Urinary bladder (tissue), 4 donors: Measurements from ENCODE around the gene STIP1. TPM values are rescaled to one million over a fixed set of nuclear protein-coding genes. Genes with fewer than 3 reads are reported as not detected.

ENCODE experiments used
- DNase-seq: peaks from one replicate; pipeline ENCODE4 v3.0.0-alpha.2; 2015; ENCODE audit errors: extremely low spot score
- H3K27ac ChIP-seq: one replicate; pipeline ENCODE4 v1.5.1; 2013; ENCODE audit warnings: low read depth, mild to moderate bottlenecking, moderate library complexity
- H3K36me3 ChIP-seq: one replicate; pipeline ENCODE4 v1.6.1; 2013; ENCODE audit warnings: mild to moderate bottlenecking, moderate library complexity; ENCODE audit not compliant: insufficient read depth
- H3K4me1 ChIP-seq: one replicate; pipeline ENCODE4 v1.6.1; 2013; ENCODE audit warnings: mild to moderate bottlenecking, moderate library complexity; ENCODE audit not compliant: insufficient read depth
- H3K4me3 ChIP-seq: one replicate; pipeline ENCODE4 v1.5.1; 2013; ENCODE audit warnings: low read depth, low read length
- WGBS: extraction: QIAGEN DNeasy Blood & Tissue Kit; methylation state at CpG from one replicate; pipeline ENCODE4 v1.1.7; 2013; 5-methylcytosine and 5-hydroxymethylcytosine counted together
- polyA plus RNA-seq: library from polyadenylated mRNA; stranded (reverse); fragments of 200-250 nt; gene quantifications from one replicate; pipeline ENCODE4 v1.2.3, GENCODE V29; 2013
- total RNA-seq: library from RNA; depleted of rRNA; stranded (reverse); fragments of >200 nt; gene quantifications from one replicate; pipeline ENCODE4 v1.2.3, GENCODE V29; 2014
- donor health status: healthy with polysubstance abuse.
- donor health status: healthy.

Gene STIP1
- total and polyA plus RNA-seq, 2 donors, result 42.7 to 84.0 TPM

DNA sequence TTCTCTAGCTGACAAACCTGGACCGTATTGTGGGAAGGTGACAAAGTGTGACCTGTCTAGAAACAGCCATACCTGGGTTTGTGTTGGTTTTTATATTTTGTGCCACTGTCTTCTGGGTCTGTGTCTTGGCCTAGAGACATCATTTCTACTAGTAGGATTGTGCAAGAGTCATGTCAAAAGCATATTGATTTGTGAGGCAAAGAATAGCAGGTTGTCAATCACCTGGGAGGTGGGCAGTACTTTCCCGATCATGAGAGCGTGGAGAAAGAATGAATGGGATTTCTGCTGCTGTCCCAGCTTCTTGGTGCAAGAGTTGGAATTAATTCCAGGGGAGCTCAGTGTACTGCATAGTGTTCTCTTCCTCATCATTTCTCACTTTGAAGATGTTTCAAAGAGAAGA is 15.6 kb downstream of the STIP1 start:
- DNase-seq, result no peak
- Histone ChIP-seq H3K4me3 (no peak overlapping the region), H3K4me1 (no peaks in the 10 kb centered on the region), H3K27ac (no peak overlapping the region), H3K36me3 (peaks cover 2% of the 10 kb centered on the region)
- 68% methylated on average over 3 of the region's 3 CpGs for WGBS

- DNase-seq, result no peak
- Histone ChIP-seq H3K4me3 (no peak overlapping the region), H3K4me1 (no peaks in the 10 kb centered on the region), H3K36me3 (no peaks in the 10 kb centered on the region), H3K27ac (no peak overlapping the region)
- 96% methylated on average over 9 of the region's 9 CpGs for WGBS
Measured at GRCh38 chr11:64202992-64203391, 17.0 kb downstream of the STIP1 start.

GRCh38 chr11:64203421-64204079 is 17.6 kb downstream of the STIP1 start:
- no peak overlapping the region for H3K27ac ChIP-seq

DNA sequence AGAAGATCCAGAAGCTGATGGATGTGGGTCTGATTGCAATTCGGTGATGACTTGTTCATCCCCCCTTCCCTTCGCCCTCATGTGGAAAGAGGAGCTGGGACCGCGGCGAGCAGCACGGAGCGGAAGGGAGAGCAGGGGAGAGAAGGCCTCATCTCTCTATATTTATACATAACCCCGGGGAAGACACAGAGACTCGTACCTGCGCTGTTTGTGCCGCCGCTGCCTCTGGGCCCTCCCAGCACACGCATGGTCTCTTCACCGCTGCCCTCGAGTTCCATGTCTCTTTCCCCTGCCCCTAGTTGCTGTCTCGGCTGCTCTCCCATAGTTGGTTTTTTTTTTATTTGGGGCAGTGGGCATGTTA is 18.1 kb downstream of the STIP1 start:
- no peak overlapping the region for H3K27ac ChIP-seq
- WGBS, result 73% methylated on average over 16 of the region's 16 CpGs

More at GRCh38 chr11:64203421-64204079, 17.6 kb downstream of the STIP1 start:
- H3K36me3 ChIP-seq, result no peaks in the 10 kb centered on the region
- H3K4me3 ChIP-seq, result no peak overlapping the region
- DNase-seq, result no peak
- no peaks in the 10 kb centered on the region for H3K4me1 ChIP-seq
- 89% methylated on average over 27 of the region's 27 CpGs for WGBS

GRCh38 chr11:64204464-64204989 is 18.6 kb downstream of the STIP1 start:
- peak; percentile 73 for DNase-seq
- H3K36me3 ChIP-seq, result no peaks in the 10 kb centered on the region

More for the DNA sequence above, 18.1 kb downstream of the STIP1 start:
- Histone ChIP-seq H3K4me3 (no peak overlapping the region), H3K36me3 (no peaks in the 10 kb centered on the region), H3K4me1 (no peaks in the 10 kb centered on the region)
- DNase-seq, result no peak

DNA sequence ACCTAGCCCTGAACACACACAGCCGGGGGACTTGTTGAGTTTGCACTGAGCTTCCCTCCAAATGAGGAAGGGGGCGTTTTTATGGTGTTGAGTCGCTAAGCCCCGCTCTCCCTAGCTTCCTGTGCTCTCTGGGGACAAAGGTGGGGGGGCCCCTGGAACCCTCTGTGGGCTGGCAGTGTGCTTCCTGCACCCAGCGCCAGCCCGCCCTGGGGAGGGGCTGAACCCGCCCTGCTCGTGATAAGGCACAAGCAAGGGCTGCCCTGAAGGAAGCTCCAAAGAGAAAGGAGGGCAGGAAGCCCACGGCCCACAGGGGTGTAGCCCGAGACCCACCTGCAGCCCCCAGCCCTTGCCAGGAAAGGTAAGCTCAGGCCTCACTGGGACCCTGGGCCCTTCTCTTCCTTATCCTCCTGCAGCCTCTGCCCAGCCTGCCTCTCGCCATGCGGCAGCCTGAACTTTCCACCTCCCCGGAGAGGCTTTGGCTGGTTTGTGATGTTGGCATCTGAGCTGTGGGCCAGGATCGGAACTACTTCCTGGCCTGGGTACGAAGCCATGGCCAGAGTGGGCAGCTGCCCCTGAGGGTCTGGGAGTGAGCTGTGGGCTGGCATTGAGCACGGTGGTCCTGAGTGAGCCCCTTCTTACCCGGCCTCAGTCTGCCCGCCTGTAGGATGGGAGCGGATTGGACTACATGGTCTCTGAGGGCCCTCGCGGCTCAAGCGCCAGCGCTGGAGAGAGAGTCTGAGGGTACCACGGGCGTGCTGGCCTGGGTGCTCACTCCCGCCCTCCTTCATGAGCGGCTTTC is 20.7 kb downstream of the STIP1 start, which contains the start of gene FERMT3:
Gene FERMT3, plus strand, starts transcription at position 265 of the 799 bp plus-strand sequence. CDS start 644 bp downstream, outside the sequence.
- H3K36me3 ChIP-seq, result no peaks in the 10 kb centered on the region
- no peaks in the 10 kb centered on the region for H3K4me1 ChIP-seq
- H3K27ac ChIP-seq, result peak within 1 kb of the TSS; percentile 54
- H3K4me3 ChIP-seq, result peak within 1 kb of the TSS; percentile 21
- no peak for DNase-seq
- WGBS, result 77% methylated on average over 27 of the region's 27 CpGs

More at GRCh38 chr11:64204464-64204989, 18.6 kb downstream of the STIP1 start:
- 22% methylated on average over 7 of the region's 7 CpGs for WGBS
- Histone ChIP-seq H3K4me3 (no peak overlapping the region), H3K27ac (no peak overlapping the region), H3K4me1 (no peaks in the 10 kb centered on the region)

DNA sequence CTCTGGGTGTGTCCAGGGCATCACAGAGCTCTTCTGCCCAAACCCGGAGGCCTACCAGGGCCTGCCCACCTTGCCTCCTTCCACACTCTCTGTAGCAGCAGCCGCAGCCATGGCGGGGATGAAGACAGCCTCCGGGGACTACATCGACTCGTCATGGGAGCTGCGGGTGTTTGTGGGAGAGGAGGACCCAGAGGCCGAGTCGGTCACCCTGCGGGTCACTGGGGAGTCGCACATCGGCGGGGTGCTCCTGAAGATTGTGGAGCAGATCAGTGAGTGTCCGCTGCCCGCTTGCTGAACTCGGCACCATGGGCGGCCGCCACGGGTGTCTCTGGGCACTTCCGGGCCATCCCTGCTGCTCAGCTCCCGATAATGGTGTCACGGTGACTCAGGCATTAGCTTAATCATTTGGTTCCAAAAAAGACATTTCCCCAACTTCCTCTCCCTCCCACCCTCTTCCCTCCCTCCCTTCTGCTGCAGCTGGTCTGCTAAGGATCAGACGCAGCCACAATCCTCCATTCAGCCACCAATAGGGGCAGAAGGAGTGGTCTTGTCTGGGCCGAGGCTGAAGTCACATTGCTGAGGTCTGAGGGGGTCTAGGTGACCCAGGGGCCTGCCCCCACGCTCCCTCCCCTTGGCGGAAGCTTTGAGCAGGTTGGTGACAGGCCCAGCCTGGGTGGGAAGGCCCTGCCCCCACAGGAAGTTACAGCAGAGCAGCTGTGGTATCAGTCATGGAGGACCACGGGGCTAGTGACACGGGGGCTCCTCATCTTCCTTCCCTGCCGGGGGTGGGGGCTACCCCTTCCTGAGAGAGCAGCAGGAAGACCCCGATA is 21.5 kb downstream of the STIP1 start:
- Histone ChIP-seq H3K27ac (peak overlapping the region; percentile 54), H3K36me3 (no peaks in the 10 kb centered on the region), H3K4me3 (peak overlapping the region; percentile 21), H3K4me1 (no peaks in the 10 kb centered on the region)
- 49% methylated on average over 30 of the region's 30 CpGs for WGBS
- no peak for DNase-seq

GRCh38 chr11:64208086-64208795 is 22.3 kb downstream of the STIP1 start:
- no peak for DNase-seq
- 74% methylated on average over 23 of the region's 23 CpGs for WGBS
- H3K4me3 ChIP-seq, result no peak overlapping the region
- H3K27ac ChIP-seq, result peak overlapping the region; percentile 35
- no peaks in the 10 kb centered on the region for H3K36me3 ChIP-seq
- H3K4me1 ChIP-seq, result no peaks in the 10 kb centered on the region

DNA sequence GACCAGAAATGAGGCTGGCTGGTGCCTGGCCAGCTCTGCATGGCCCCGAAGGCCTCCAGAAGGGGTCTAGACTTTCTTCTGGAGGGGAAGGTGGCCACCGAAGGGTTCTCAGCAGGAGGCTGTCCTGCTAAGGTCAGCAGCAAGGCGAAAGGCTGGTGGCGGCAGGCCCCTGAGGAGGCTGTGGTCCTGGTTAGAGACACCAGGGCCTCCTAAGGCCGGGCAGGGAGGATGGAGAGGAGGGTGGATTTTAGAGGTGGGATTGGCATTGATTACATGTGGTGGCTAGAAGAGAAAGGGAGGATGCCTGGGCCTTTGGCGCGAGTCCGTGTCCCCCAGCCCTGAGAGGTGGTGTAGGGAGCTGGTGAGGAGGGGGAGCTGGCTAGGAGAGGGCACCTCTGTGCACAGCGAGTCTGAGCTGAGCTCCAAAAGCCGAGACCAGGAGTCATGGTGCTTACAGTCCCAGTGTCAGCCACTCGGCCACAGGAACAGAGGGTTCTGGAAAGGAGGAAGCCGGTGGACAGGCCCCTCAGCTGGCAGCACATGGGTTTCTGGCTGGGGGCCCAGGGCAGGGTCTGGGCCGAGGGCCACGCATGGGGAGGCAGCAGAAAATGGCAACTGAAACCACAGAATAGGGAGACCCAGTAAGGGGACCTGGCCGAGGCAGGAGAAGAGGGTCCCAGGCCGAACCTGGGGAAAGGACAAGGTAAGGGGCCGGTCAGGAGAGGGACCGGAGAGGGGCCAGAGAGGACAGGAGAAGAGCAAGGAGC is 23.0 kb downstream of the STIP1 start:
- DNase-seq, result no peak
- Histone ChIP-seq H3K4me3 (no peak overlapping the region), H3K4me1 (no peaks in the 10 kb centered on the region), H3K27ac (no peak overlapping the region), H3K36me3 (no peaks in the 10 kb centered on the region)
- 81% methylated on average over 18 of the region's 18 CpGs for WGBS

DNA sequence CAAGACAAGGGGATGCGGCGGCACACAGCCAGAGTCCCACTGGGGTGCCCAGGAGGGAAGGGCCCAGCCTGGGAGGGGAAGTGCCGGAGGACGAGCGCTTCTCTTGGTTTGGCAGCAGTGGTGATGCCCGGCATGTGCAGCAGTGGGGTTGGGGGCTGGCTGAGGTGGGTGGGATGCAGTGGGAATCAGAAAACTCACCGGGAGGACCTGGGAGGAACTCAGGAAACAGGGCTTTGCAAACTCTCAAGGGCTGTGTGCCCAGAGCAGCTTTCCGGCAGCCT is 23.5 kb downstream of the STIP1 start:
- H3K27ac ChIP-seq, result no peak overlapping the region
- no peak for DNase-seq
- 87% methylated on average over 8 of the region's 8 CpGs for WGBS

DNA sequence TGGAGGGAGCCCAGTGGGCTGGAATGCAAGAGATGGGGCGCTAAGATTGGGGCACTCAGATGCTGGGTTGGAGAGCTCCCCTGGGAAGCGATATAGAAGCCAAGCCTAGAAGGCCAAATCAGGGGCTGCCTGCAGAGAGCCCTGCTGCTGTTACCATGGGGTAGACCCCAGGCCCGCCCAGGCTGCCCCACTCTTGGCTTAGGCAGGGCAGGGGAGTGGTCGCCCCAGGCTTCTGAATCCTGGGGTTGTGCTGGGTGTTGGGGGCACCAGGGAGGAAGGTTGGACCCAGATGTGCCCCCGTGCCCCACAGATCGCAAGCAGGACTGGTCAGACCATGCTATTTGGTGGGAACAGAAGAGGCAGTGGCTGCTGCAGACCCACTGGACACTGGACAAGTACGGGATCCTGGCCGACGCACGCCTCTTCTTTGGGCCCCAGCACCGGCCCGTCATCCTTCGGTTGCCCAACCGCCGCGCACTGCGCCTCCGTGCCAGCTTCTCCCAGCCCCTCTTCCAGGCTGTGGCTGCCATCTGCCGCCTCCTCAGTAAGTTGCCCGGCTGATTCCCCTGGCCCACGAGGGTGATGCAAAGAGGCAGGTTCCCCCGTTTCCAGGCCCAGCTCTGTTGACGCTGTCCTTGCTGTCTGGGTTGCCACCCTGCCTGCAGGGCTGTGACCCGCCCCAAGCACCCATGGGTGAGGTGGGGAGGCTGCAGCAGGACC is 24.5 kb downstream of the STIP1 start:
- Histone ChIP-seq H3K4me3 (no peak overlapping the region), H3K36me3 (no peaks in the 10 kb centered on the region), H3K27ac (no peak overlapping the region), H3K4me1 (no peaks in the 10 kb centered on the region)
- 94% methylated on average over 24 of the region's 24 CpGs for WGBS
- no peak for DNase-seq

More for the DNA sequence above, 23.5 kb downstream of the STIP1 start:
- Histone ChIP-seq H3K36me3 (no peaks in the 10 kb centered on the region), H3K4me3 (no peak overlapping the region), H3K4me1 (no peaks in the 10 kb centered on the region)
